Astrocyte (in vitro differentiated cells and primary cell): ENCODE data around the gene TEX38. TPM values are rescaled to one million over a fixed set of nuclear protein-coding genes. Genes with fewer than 3 reads are reported as not detected.
A peak's percentile ranks its signal among the peaks of the same experiment; 100 is the strongest.
"Not testable (repeated sequence)": the region's sequence is repeated elsewhere in the genome, so short reads cannot be mapped to it uniquely, and the experiment has no call there.

Experiments
- DNase-seq: peaks from one replicate; pipeline ENCODE4 v3.0.0-alpha.2; 2010; ENCODE audit warnings: low read depth
- FAIRE-seq: peaks from 2 replicates; lab custom pipeline; 2011; peaks lifted over from hg19 to GRCh38; lab: Jason Lieb, UNC
- H2AFZ ChIP-seq: 2 replicates; pipeline ENCODE4 v1.6.0; 2012; ENCODE audit warnings: low read depth, low read length, inconsistent platforms
- H3K27ac ChIP-seq: 2 replicates; pipeline ENCODE4 v1.5.1; 2011; ENCODE audit warnings: low read depth, low read length, inconsistent platforms
- H3K27me3 ChIP-seq: 2 replicates; pipeline ENCODE4 v1.6.0; 2011; ENCODE audit warnings: low read length, inconsistent platforms; ENCODE audit not compliant: insufficient read depth
- H3K36me3 ChIP-seq: 2 replicates; pipeline ENCODE4 v1.5.1; 2011; ENCODE audit warnings: low read length, inconsistent platforms; ENCODE audit not compliant: insufficient read depth
- H3K4me1 ChIP-seq: 2 replicates; pipeline ENCODE4 v1.5.1; 2011; ENCODE audit warnings: low read length, inconsistent platforms; ENCODE audit not compliant: insufficient read depth
- H3K4me2 ChIP-seq: 2 replicates; pipeline ENCODE4 v1.6.0; 2012; ENCODE audit warnings: low read length, inconsistent platforms
- H3K4me3 ChIP-seq: 2 replicates; pipeline ENCODE4 v1.5.1; 2011; ENCODE audit warnings: low read depth, mild to moderate bottlenecking, low read length, inconsistent platforms; ENCODE audit not compliant: insufficient read depth
- H3K79me2 ChIP-seq: 2 replicates; pipeline ENCODE4 v1.6.0; 2012; ENCODE audit warnings: mild to moderate bottlenecking, low read length, inconsistent platforms; ENCODE audit not compliant: insufficient read depth
- H3K9ac ChIP-seq: 2 replicates; pipeline ENCODE4 v1.6.0; 2012; ENCODE audit warnings: mild to moderate bottlenecking, low read length, inconsistent platforms
- H3K9me3 ChIP-seq: 2 replicates; pipeline ENCODE4 v1.5.1; 2012; ENCODE audit warnings: low read depth, mild to moderate bottlenecking, low read length, inconsistent platforms; ENCODE audit not compliant: insufficient read depth
- H4K20me1 ChIP-seq: 2 replicates; pipeline ENCODE4 v1.6.0; 2012; ENCODE audit warnings: low read length, inconsistent platforms; ENCODE audit not compliant: insufficient read depth
- H3K27ac Mint-ChIP-seq: one replicate; pipeline ENCODE4 v1.8.0; 2021; ENCODE audit warnings: mild to moderate bottlenecking, mixed read lengths; ENCODE audit not compliant: unreplicated experiment
- H3K27me3 Mint-ChIP-seq: one replicate; pipeline ENCODE4 v1.8.0; 2021; ENCODE audit warnings: low read depth, mixed read lengths; ENCODE audit not compliant: unreplicated experiment
- H3K36me3 Mint-ChIP-seq: one replicate; pipeline ENCODE4 v1.8.0; 2021; ENCODE audit warnings: low read depth, mixed read lengths; ENCODE audit not compliant: unreplicated experiment
- H3K4me1 Mint-ChIP-seq: one replicate; pipeline ENCODE4 v1.8.0; 2021; ENCODE audit warnings: low read depth, mixed read lengths; ENCODE audit not compliant: unreplicated experiment
- H3K4me3 Mint-ChIP-seq: one replicate; pipeline ENCODE4 v1.8.0; 2021; ENCODE audit warnings: mild to moderate bottlenecking, moderate library complexity, mixed read lengths; ENCODE audit not compliant: unreplicated experiment
- H3K9me3 Mint-ChIP-seq: one replicate; pipeline ENCODE4 v1.8.0; 2021; ENCODE audit warnings: mild to moderate bottlenecking, mixed read lengths; ENCODE audit not compliant: unreplicated experiment
- EZH2 ChIP-seq: IDR thresholded peaks from 2 replicates; pipeline ENCODE4 v1.6.1; 2012; ENCODE audit warnings: mild to moderate bottlenecking, low read length, inconsistent platforms; ENCODE audit not compliant: insufficient read depth
- total RNA-seq: library from RNA; stranded (reverse); gene quantifications from 2 replicates; pipeline ENCODE4 v1.2.1, GENCODE V29; 2021
- TF ChIP-seq, protein P1 (sequence below): IDR thresholded peaks from 2 replicates; pipeline ENCODE4 v1.5.1; 2011; ENCODE audit warnings: low read depth, mild to moderate bottlenecking, inconsistent platforms, low read length, moderate library complexity; ENCODE audit not compliant: insufficient read depth

The TEX38 gene
- total RNA-seq, 1 donor from 2014 or later = not detected

DNA sequence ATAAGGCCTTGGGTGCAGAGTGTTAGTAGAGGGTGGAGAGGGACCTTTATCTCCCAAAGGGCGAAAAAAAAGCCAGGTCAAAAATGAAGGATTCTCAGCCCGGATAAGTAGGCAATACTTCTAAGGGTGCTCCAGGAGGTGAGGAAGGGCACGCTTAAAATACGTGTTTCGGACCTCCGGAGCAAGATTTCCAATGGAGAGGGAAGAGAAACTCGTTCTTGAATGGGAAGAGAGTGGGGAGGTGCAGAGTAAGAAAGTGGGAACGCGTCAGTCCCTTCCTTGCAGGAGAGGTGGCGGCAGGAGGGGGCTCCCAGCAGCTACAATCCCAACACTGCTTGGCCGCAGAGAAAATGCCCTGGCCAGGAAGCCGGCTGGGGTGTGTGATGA lies 46.7 kb downstream of the TEX38 start:
- Histone ChIP-seq H3K9ac (peak overlapping the region; percentile 92), H3K4me2 (peak overlapping the region; percentile 99), H4K20me1 (peaks cover 22% of the 10 kb centered on the region), H3K9me3 (no peaks in the 10 kb centered on the region), H3K27ac (peak overlapping the region; percentile 81), H3K36me3 (peaks cover 11% of the 10 kb centered on the region), H3K4me3 (peak overlapping the region; percentile 87), H3K27me3 (no peaks in the 10 kb centered on the region), H3K4me1 (peaks cover 20% of the 10 kb centered on the region), H3K79me2 (peaks cover 32% of the 10 kb centered on the region), H2AFZ (peak overlapping the region; percentile 90)
- H3K4me3 Mint-ChIP-seq = peak overlapping the region; percentile 99
- FAIRE-seq = no peak
- H3K4me1 Mint-ChIP-seq = peaks cover 24% of the 10 kb centered on the region
- no peaks in the 10 kb centered on the region for H3K9me3 Mint-ChIP-seq
- H3K27ac Mint-ChIP-seq = peak overlapping the region; percentile 88
- DNase-seq = no peak
- peaks cover 4% of the 10 kb centered on the region for H3K36me3 Mint-ChIP-seq
- no peak for TF ChIP-seq EZH2
- TF ChIP-seq, protein P1, sequence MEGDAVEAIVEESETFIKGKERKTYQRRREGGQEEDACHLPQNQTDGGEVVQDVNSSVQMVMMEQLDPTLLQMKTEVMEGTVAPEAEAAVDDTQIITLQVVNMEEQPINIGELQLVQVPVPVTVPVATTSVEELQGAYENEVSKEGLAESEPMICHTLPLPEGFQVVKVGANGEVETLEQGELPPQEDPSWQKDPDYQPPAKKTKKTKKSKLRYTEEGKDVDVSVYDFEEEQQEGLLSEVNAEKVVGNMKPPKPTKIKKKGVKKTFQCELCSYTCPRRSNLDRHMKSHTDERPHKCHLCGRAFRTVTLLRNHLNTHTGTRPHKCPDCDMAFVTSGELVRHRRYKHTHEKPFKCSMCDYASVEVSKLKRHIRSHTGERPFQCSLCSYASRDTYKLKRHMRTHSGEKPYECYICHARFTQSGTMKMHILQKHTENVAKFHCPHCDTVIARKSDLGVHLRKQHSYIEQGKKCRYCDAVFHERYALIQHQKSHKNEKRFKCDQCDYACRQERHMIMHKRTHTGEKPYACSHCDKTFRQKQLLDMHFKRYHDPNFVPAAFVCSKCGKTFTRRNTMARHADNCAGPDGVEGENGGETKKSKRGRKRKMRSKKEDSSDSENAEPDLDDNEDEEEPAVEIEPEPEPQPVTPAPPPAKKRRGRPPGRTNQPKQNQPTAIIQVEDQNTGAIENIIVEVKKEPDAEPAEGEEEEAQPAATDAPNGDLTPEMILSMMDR = no peak
- H3K27me3 Mint-ChIP-seq = peaks cover 4% of the 10 kb centered on the region

DNA sequence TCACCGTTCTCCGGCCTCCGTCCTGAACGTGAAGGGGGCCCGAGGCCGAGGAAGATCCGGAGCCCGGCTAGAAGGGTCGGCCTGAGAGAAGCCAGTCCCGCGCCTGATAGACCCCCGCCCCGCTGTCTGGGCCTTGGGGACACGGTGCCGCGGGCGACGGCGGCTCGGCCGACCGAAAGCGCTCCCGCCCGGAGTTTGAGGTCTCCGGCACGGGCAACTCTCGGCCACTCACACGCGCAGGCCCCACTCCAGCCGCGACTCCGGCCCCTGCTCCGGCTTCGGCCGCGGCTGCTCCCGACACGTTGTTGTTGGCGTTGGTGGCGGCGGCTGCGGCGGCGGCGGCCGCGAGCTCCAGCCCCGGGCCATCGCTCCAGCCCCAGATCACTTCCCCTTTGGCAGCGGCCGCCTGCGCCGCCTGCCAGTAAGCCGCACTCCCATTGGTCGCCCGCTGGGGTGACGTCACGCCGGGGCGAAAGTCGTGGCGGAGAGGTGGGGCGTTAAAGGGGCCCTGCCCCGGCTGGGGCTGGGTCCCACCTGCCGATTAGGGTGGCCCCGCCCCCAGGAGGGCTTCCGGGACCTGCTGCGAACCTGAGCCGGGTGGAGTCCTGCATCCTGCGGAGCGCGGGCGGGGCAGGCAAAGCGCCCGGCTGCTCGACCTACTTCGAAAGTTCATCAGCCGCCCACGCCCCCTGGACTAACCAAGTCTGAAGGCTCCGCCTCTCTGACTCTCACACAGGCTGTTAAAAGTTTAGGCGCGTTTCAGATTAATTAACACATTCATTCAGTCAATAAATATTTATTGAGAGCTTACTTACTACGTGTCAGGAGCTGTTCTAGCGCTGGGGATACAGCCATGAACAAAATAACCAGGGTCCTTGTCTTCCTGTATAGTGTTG lies 47.3 kb downstream of the TEX38 start, which contains the start of gene EFCAB14:
EFCAB14 (minus strand) TSS at position 388 of the 896 bp plus-strand sequence. CDS start 1,027 bp downstream, outside the sequence.
- no peak for FAIRE-seq
- no peaks in the 10 kb centered on the region for H3K27me3 ChIP-seq
- peak; percentile 79 for DNase-seq
- H3K9me3 Mint-ChIP-seq = no peaks in the 10 kb centered on the region
- H3K4me3 Mint-ChIP-seq = peak within 1 kb of the TSS; percentile 99
- peaks cover 4% of the 10 kb centered on the region for H3K36me3 Mint-ChIP-seq
- H3K4me1 ChIP-seq = peaks cover 20% of the 10 kb centered on the region
- peaks cover 22% of the 10 kb centered on the region for H4K20me1 ChIP-seq
- H3K79me2 ChIP-seq = peaks cover 29% of the 10 kb centered on the region
- H3K36me3 ChIP-seq = peaks cover 8% of the 10 kb centered on the region
- H3K27me3 Mint-ChIP-seq = peaks cover 4% of the 10 kb centered on the region
- peak within 1 kb of the TSS; percentile 87 for H3K4me3 ChIP-seq
- peak within 1 kb of the TSS; percentile 88 for H3K27ac Mint-ChIP-seq
- H3K9me3 ChIP-seq = no peaks in the 10 kb centered on the region
- H3K9ac ChIP-seq = peak within 1 kb of the TSS; percentile 92
- H3K4me1 Mint-ChIP-seq = peaks cover 24% of the 10 kb centered on the region
- TF ChIP-seq EZH2 = no peak
- TF ChIP-seq, protein P1 = no peak
- peak within 1 kb of the TSS; percentile 90 for H2AFZ ChIP-seq
- peak within 1 kb of the TSS; percentile 81 for H3K27ac ChIP-seq
- H3K4me2 ChIP-seq = peak within 1 kb of the TSS; percentile 99

DNA sequence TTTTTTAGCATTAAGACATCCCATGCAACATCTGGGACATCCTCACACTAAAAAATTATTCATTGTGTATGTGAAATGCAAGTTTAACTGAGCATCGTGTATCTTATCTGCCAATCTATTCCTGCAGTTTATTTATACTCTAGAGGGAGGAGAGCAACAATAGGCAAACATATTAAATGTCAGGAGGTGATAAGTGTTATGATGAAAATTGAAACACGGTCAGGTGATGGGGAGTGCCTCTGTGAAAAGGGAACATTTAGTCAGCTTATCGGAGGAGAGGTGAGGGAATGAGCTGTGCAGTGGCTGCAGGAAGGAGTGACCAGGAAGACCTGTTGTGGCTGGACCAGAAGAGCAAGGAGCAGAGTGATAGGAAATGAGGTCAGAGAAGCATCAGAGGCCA lies 48.0 kb downstream of the TEX38 start:
- no peak overlapping the region for H3K27ac ChIP-seq
- peak overlapping the region; percentile 99 for H3K4me2 ChIP-seq
- H3K36me3 Mint-ChIP-seq = peaks cover 4% of the 10 kb centered on the region
- peaks cover 29% of the 10 kb centered on the region for H3K79me2 ChIP-seq
- DNase-seq (no peak), FAIRE-seq (no peak)
- peaks cover 20% of the 10 kb centered on the region for H3K4me1 ChIP-seq
- H3K27me3 Mint-ChIP-seq = peaks cover 4% of the 10 kb centered on the region
- H3K27me3 ChIP-seq = no peaks in the 10 kb centered on the region
- H3K9me3 Mint-ChIP-seq = no peaks in the 10 kb centered on the region
- peaks cover 8% of the 10 kb centered on the region for H3K36me3 ChIP-seq
- no peak overlapping the region for H3K27ac Mint-ChIP-seq
- no peak for TF ChIP-seq EZH2
- TF ChIP-seq, protein P1 = no peak
- H3K9me3 ChIP-seq = no peaks in the 10 kb centered on the region
- peak overlapping the region; percentile 90 for H2AFZ ChIP-seq
- H3K9ac ChIP-seq = peak overlapping the region; percentile 92
- peak overlapping the region; percentile 99 for H3K4me3 Mint-ChIP-seq
- peak overlapping the region; percentile 87 for H3K4me3 ChIP-seq
- H3K4me1 Mint-ChIP-seq = peaks cover 24% of the 10 kb centered on the region
- peaks cover 22% of the 10 kb centered on the region for H4K20me1 ChIP-seq

DNA sequence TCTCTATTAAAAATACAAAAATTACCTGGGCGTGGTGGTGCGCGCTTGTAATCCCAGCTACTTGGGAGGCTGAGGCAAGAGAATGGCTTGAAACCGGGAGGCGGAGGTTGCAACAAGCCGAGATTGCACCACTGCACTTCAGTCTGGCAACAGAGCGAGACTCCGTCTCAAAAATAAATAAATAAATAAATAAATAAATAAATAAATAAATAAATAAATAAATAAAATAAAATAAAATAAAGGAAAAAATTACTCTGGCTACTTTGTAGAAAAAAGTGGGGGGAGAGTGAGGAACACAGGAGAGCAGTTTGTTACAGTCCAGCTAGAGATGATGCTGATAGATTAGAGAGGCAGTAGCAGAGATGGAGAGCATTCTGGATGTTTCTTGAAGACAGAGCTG lies 48.7 kb downstream of the TEX38 start:
- H3K9me3 Mint-ChIP-seq, H3K36me3 Mint-ChIP-seq, FAIRE-seq, H3K27me3 ChIP-seq, H3K4me3 ChIP-seq, H3K4me3 Mint-ChIP-seq, H3K4me2 ChIP-seq, H2AFZ ChIP-seq, H3K36me3 ChIP-seq, H3K27me3 Mint-ChIP-seq, DNase-seq, H3K9ac ChIP-seq, H3K9me3 ChIP-seq, H3K27ac ChIP-seq, H3K27ac Mint-ChIP-seq: not testable (repeated sequence)
- H3K79me2 ChIP-seq = peaks cover 29% of the 10 kb centered on the region
- H4K20me1 ChIP-seq = peaks cover 22% of the 10 kb centered on the region
- peaks cover 24% of the 10 kb centered on the region for H3K4me1 Mint-ChIP-seq
- peaks cover 20% of the 10 kb centered on the region for H3K4me1 ChIP-seq
